ENCODE data around the gene KRT36. TPM values are rescaled to one million over a fixed set of nuclear protein-coding genes. Genes with fewer than 3 reads are reported as not detected.

KRT36 gene
- total and polyA plus RNA-seq, 10 donors, result 0.20 to 2.7 (median 0.36) TPM; not detected in 1

GRCh38 chr17:41439375-41439774 is 50.3 kb downstream of the KRT36 start:
- Histone ChIP-seq H3K27ac (no peak overlapping the region), H3K4me1 (no peaks in the 10 kb centered on the region), H3K27me3 (replicated peaks in 1 of 7) (peaks cover 0 to 19% (median 0%) of the 10 kb centered on the region in 7 donors), H3K36me3 (no peaks in the 10 kb centered on the region), H3K4me3 (no peak overlapping the region), H3K9me3 (no peaks in the 10 kb centered on the region)
- no peak for DNase-seq
- 42 to 68% (median 63%) methylated on average over 4 to 5 of the region's 5 CpGs for WGBS, 5 donors
- TF ChIP-seq POLR2AphosphoS5 (IDR thresholded peaks at IDR 0.05) (no peak), CTCF (IDR thresholded peaks at IDR 0.05 in 8 of 11, conservative IDR thresholded peaks at IDR 0.05 in 3 of 11) (no peak), POLR2A (IDR thresholded peaks at IDR 0.05) (no peak)
- intact Hi-C loops (cut with DNase I; ENCODE audit: low total_unique reads), result no loop called here

GRCh38 chr17:41437769-41438168 is 51.9 kb downstream of the KRT36 start:
- no peak overlapping the region for H3K27ac ChIP-seq
- TF ChIP-seq POLR2A (IDR thresholded peaks at IDR 0.05) (no peak), POLR2AphosphoS5 (IDR thresholded peaks at IDR 0.05) (no peak), CTCF (IDR thresholded peaks at IDR 0.05 in 8 of 11, conservative IDR thresholded peaks at IDR 0.05 in 3 of 11) (no peak)
- intact Hi-C loops (cut with DNase I; ENCODE audit: low total_unique reads), result no loop called here
- peaks cover 0 to 4% (median 0%) of the 10 kb centered on the region in 6 donors for H3K4me1 ChIP-seq
- 83 to 92% (median 87%) methylated on average over 9 of the region's 9 CpGs for WGBS, 5 donors
- no peak overlapping the region for H3K4me3 ChIP-seq
- H3K36me3 ChIP-seq, result no peaks in the 10 kb centered on the region
- no peaks in the 10 kb centered on the region for H3K9me3 ChIP-seq
- DNase-seq, result no peak
- peaks cover 0 to 13% (median 0%) of the 10 kb centered on the region in 7 donors for H3K27me3 ChIP-seq (replicated peaks in 1 of 7)

- Histone ChIP-seq H3K9me3 (no peaks in the 10 kb centered on the region), H3K27ac (no peak overlapping the region), H3K4me1 (peaks cover 0 to 4% (median 0%) of the 10 kb centered on the region in 6 donors), H3K27me3 (replicated peaks in 1 of 7) (peaks cover 0 to 9% (median 0%) of the 10 kb centered on the region in 7 donors), H3K4me3 (no peak overlapping the region), H3K36me3 (no peaks in the 10 kb centered on the region)
- TF ChIP-seq CTCF (IDR thresholded peaks at IDR 0.05 in 8 of 11, conservative IDR thresholded peaks at IDR 0.05 in 3 of 11) (no peak), POLR2AphosphoS5 (IDR thresholded peaks at IDR 0.05) (no peak), POLR2A (IDR thresholded peaks at IDR 0.05) (no peak)
- intact Hi-C loops (cut with DNase I; ENCODE audit: low total_unique reads), result no loop called here
- DNase-seq, result no peak
- WGBS, 5 donors, result 69 to 83% (median 73%) methylated on average over 7 of the region's 7 CpGs
Observed at GRCh38 chr17:41437254-41437653, 52.5 kb downstream of the KRT36 start.

Small RNAs within 50 kb of the gene (microRNA-seq; reads per million reads assigned to microRNA genes)
- gene MIR6510, result 0 reads per million in 3 donors

Small RNAs within 50 kb of the gene (small RNA-seq; reads per million reads assigned to genes)
- gene RNU2-32P, result 0.12 to 0.60 (median 0.34) reads per million in 4 donors

Other genes starting within 250 kb of the KRT36 start
- not detected for gene KRTAP9-4, start 240.2 kb downstream of the KRT36 start, total RNA-seq
- not detected for gene KRTAP9-4, start 240.2 kb downstream of the KRT36 start, polyA plus RNA-seq
- gene KRTAP9-9, start 234.5 kb downstream of the KRT36 start, total RNA-seq, result not detected
- not detected for gene KRTAP9-9, start 234.5 kb downstream of the KRT36 start, polyA plus RNA-seq
- gene KRTAP9-6, start 224.5 kb downstream of the KRT36 start, total RNA-seq, result not detected
- gene KRTAP9-6, start 224.5 kb downstream of the KRT36 start, polyA plus RNA-seq, result not detected
- gene KRTAP9-7, start 214.2 kb downstream of the KRT36 start, total RNA-seq, result not detected
- gene KRTAP9-7, start 214.2 kb downstream of the KRT36 start, polyA plus RNA-seq, result not detected
- gene KRTAP29-1, start 187.1 kb downstream of the KRT36 start, total RNA-seq, result not detected
- not detected for gene KRTAP29-1, start 187.1 kb downstream of the KRT36 start, polyA plus RNA-seq
- not detected for gene KRTAP16-1, start 180.6 kb downstream of the KRT36 start, total RNA-seq
- not detected for gene KRTAP16-1, start 180.6 kb downstream of the KRT36 start, polyA plus RNA-seq
- gene KRTAP17-1, start 174.2 kb downstream of the KRT36 start, total RNA-seq, result not detected
- not detected for gene KRTAP17-1, start 174.2 kb downstream of the KRT36 start, polyA plus RNA-seq
- gene KRT33A, start 139.1 kb downstream of the KRT36 start, total RNA-seq, result not detected
- gene KRT33A, start 139.1 kb downstream of the KRT36 start, polyA plus RNA-seq, result not detected
- not detected for gene KRT33B, start 120.1 kb downstream of the KRT36 start, total RNA-seq
- gene KRT33B, start 120.1 kb downstream of the KRT36 start, polyA plus RNA-seq, result not detected
- gene KRT34, start 107.6 kb downstream of the KRT36 start, total RNA-seq, result not detected
- gene KRT34, start 107.6 kb downstream of the KRT36 start, polyA plus RNA-seq, result not detected
- not detected for gene KRT31, start 92.3 kb downstream of the KRT36 start, total RNA-seq
- not detected for gene KRT31, start 92.3 kb downstream of the KRT36 start, polyA plus RNA-seq
- gene KRT37, start 65.3 kb downstream of the KRT36 start, total RNA-seq, result not detected
- gene KRT37, start 65.3 kb downstream of the KRT36 start, polyA plus RNA-seq, result not detected
- gene KRT38, start 48.9 kb downstream of the KRT36 start, total RNA-seq, result under 1 TPM in 2 of 7 donors, not detected in 5; 0.26 to 0.39 TPM
- gene KRT38, start 48.9 kb downstream of the KRT36 start, polyA plus RNA-seq, result not detected
- gene KRT32, start 22.5 kb downstream of the KRT36 start, total RNA-seq, result not detected
- gene KRT32, start 22.5 kb downstream of the KRT36 start, polyA plus RNA-seq, result not detected
- gene KRT35, start 8.8 kb downstream of the KRT36 start, total RNA-seq, result under 1 TPM in 1 of 7 donors, not detected in 6; 0.19 TPM
- gene KRT35, start 8.8 kb downstream of the KRT36 start, polyA plus RNA-seq, result under 1 TPM in 1 of 3 donors, not detected in 2; 0.19 TPM
- not detected for gene KRT13, start 15.7 kb upstream of the KRT36 start, total RNA-seq
- 10 to 100 TPM in 1 of 3 donors, 1 to 10 TPM in 2; 1.6 to 26.4 (median 3.8) TPM for gene KRT13, start 15.7 kb upstream of the KRT36 start, polyA plus RNA-seq
- not detected for gene KRT15, start 29.0 kb upstream of the KRT36 start, total RNA-seq
- 1 to 10 TPM in 1 of 3 donors, under 1 TPM in 2; 0.07 to 1.3 (median 0.11) TPM for gene KRT15, start 29.0 kb upstream of the KRT36 start, polyA plus RNA-seq
- gene KRT19, start 38.4 kb upstream of the KRT36 start, total RNA-seq, result 1 to 10 TPM in 3 of 7 donors, under 1 TPM in 3, not detected in 1; 0.44 to 2.8 (median 0.83) TPM
- 1 to 10 TPM in 2 of 3 donors, under 1 TPM in 1; 0.20 to 3.9 (median 1.9) TPM for gene KRT19, start 38.4 kb upstream of the KRT36 start, polyA plus RNA-seq
- not detected for gene KRT9, start 82.1 kb upstream of the KRT36 start, total RNA-seq
- gene KRT9, start 82.1 kb upstream of the KRT36 start, polyA plus RNA-seq, result not detected
- gene KRT14, start 97.0 kb upstream of the KRT36 start, total RNA-seq, result under 1 TPM in 1 of 7 donors, not detected in 6; 0.79 TPM
- gene KRT14, start 97.0 kb upstream of the KRT36 start, polyA plus RNA-seq, result under 1 TPM; 0.06 to 0.17 (median 0.16) TPM
- not detected for gene KRT16, start 122.9 kb upstream of the KRT36 start, total RNA-seq
- gene KRT16, start 122.9 kb upstream of the KRT36 start, polyA plus RNA-seq, result under 1 TPM in 2 of 3 donors, not detected in 1; 0.07 to 0.19 TPM
- gene KRT17, start 134.7 kb upstream of the KRT36 start, total RNA-seq, result 1 to 10 TPM in 1 of 7 donors, not detected in 6; 1.2 TPM
- under 1 TPM in 2 of 3 donors, not detected in 1; 0.58 to 0.70 TPM for gene KRT17, start 134.7 kb upstream of the KRT36 start, polyA plus RNA-seq
- 100 to 1,000 TPM; 313 to 897 (median 665) TPM for gene EIF1, start 199.0 kb upstream of the KRT36 start, total RNA-seq
- 100 to 1,000 TPM; 560 to 722 (median 560) TPM for gene EIF1, start 199.0 kb upstream of the KRT36 start, polyA plus RNA-seq
- gene GAST, start 222.4 kb upstream of the KRT36 start, total RNA-seq, result not detected
- not detected for gene GAST, start 222.4 kb upstream of the KRT36 start, polyA plus RNA-seq
- gene HAP1, start 244.7 kb upstream of the KRT36 start, total RNA-seq, result 1 to 10 TPM in 5 of 7 donors, under 1 TPM in 2; 0.83 to 8.4 (median 1.7) TPM
- under 1 TPM; 0.33 to 0.58 (median 0.54) TPM for gene HAP1, start 244.7 kb upstream of the KRT36 start, polyA plus RNA-seq

All from spleen (tissue), 11 donors.